SK-N-SH treated with all-trans-retinoic acid at 6 μM for 48 hours (cell line): ENCODE data around the gene BLVRB.

Experiments
- ATAC-seq: fragments of 200-7000 bp; cut with Tn5 transposase; 3 replicates; pipeline ENCODE4 v1.9.1; 2020; ENCODE audit warnings: mild to moderate bottlenecking, moderate library complexity
- ARNTL ChIP-seq: fragments of 450-650 bp; formaldehyde crosslinking; IDR thresholded peaks from 2 replicates; pipeline ENCODE4 v1.5.0; 2020; ENCODE audit warnings: low read depth, mild to moderate bottlenecking, moderate library complexity, borderline replicate concordance
- BACH2 ChIP-seq: fragments of 250-450 bp; sonication (Bioruptor Pico); IDR thresholded peaks from 2 replicates; pipeline ENCODE4 v1.9.0; 2021; ENCODE audit warnings: mild to moderate bottlenecking, borderline replicate concordance
- ESRRG ChIP-seq: fragments of 250-450 bp; sonication (Bioruptor Pico); IDR thresholded peaks from 2 replicates; pipeline ENCODE4 v1.6.1; 2021; ENCODE audit warnings: mild to moderate bottlenecking
- GLIS3 ChIP-seq: fragments of 250-450 bp; sonication (Bioruptor Pico); IDR thresholded peaks from 2 replicates; pipeline ENCODE4 v1.5.0; 2020; ENCODE audit warnings: mild to moderate bottlenecking, moderate library complexity
- ISL1 ChIP-seq: fragments of 250-450 bp; sonication (Bioruptor Pico); IDR thresholded peaks from 2 replicates; pipeline ENCODE4 v2.1.2; 2022; ENCODE audit warnings: mild to moderate bottlenecking, moderate library complexity
- OSR1 ChIP-seq: fragments of 250-450 bp; sonication (Bioruptor Pico); IDR thresholded peaks from 2 replicates; pipeline ENCODE4 v1.8.0; 2022; ENCODE audit warnings: moderate library complexity, mild to moderate bottlenecking, inconsistent platforms
- PPARA ChIP-seq: fragments of 250-450 bp; sonication (Bioruptor Pico); IDR thresholded peaks from 2 replicates; pipeline ENCODE4 v1.5.0; 2020; ENCODE audit warnings: mild to moderate bottlenecking, borderline replicate concordance
- RARB ChIP-seq: fragments of 250-450 bp; sonication (Bioruptor Pico); IDR thresholded peaks from 2 replicates; pipeline ENCODE4 v1.8.0; 2021; ENCODE audit warnings: mild to moderate bottlenecking, moderate library complexity
- SNAI2 ChIP-seq: fragments of 250-450 bp; sonication (Bioruptor Pico); IDR thresholded peaks from 2 replicates; pipeline ENCODE4 v1.5.0; 2020; ENCODE audit warnings: mild to moderate bottlenecking, moderate library complexity
- TCF4 ChIP-seq: fragments of 250-450 bp; sonication (Bioruptor Pico); IDR thresholded peaks from 2 replicates; pipeline ENCODE4 v1.8.0; 2021; ENCODE audit warnings: mild to moderate bottlenecking, moderate library complexity, borderline replicate concordance
- ZFP3 ChIP-seq: fragments of 250-450 bp; sonication (Bioruptor Pico); IDR thresholded peaks from 2 replicates; pipeline ENCODE4 v1.5.0; 2020; ENCODE audit warnings: mild to moderate bottlenecking, moderate library complexity
- ZFP30 ChIP-seq: fragments of 450-650 bp; formaldehyde crosslinking; IDR thresholded peaks from 2 replicates; pipeline ENCODE4 v1.5.0; 2022; ENCODE audit warnings: mild to moderate bottlenecking, moderate library complexity
- ZNF565 ChIP-seq: fragments of 450-650 bp; formaldehyde crosslinking; conservative IDR thresholded peaks from 2 replicates; pipeline ENCODE4 v1.5.0; 2020; ENCODE audit warnings: low read depth, mild to moderate bottlenecking, moderate library complexity
- ZNF70 ChIP-seq: fragments of 450-650 bp; formaldehyde crosslinking; IDR thresholded peaks from 2 replicates; pipeline ENCODE4 v1.5.0; 2020; ENCODE audit warnings: mild to moderate bottlenecking, moderate library complexity
- TF ChIP-seq, protein P1 (sequence below): fragments of 250-450 bp; sonication (Bioruptor Pico); IDR thresholded peaks from 2 replicates; pipeline ENCODE4 v1.5.0; 2020; ENCODE audit warnings: mild to moderate bottlenecking, moderate library complexity
- TF ChIP-seq, protein P2 (sequence below): fragments of 250-450 bp; sonication (Bioruptor Pico); IDR thresholded peaks from 2 replicates; pipeline ENCODE4 v1.8.0; 2020; ENCODE audit warnings: mild to moderate bottlenecking, moderate library complexity, borderline replicate concordance
- TF ChIP-seq, protein P3 (sequence below): fragments of 250-450 bp; sonication (Bioruptor Pico); IDR thresholded peaks from 2 replicates; pipeline ENCODE4 v1.8.0; 2021; ENCODE audit warnings: low read depth, mild to moderate bottlenecking, moderate library complexity, borderline replicate concordance

BLVRB gene

DNA sequence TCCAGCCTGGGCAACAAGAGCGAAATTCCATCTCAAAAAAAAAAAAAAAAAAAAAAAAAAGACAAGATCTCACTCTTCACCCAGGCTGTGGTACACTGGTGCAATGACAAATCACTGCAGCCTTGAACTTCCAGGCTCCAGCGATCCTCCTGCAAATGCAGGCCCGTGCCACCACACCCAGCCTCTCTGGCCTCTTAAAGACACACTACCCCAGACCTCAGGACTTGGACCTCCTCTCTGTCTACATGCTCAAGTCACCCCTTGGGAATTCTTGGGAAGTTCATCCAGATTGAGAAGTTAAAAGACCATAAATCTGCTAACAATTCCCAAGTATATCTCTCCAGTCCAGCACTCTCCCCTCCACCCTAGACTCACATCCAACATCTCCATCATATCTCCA, 65.0 kb downstream of the BLVRB start:
- ATAC-seq, result no peak
- no peak for TF ChIP-seq ZFP30 (CRISPR knock-in tag)
- no peak for TF ChIP-seq ARNTL (CRISPR knock-in tag)
- TF ChIP-seq OSR1, result no peak
- no peak for TF ChIP-seq ZFP3
- TF ChIP-seq ISL1 (CRISPR knock-in tag), result no peak
- TF ChIP-seq SNAI2 (CRISPR knock-in tag), result no peak
- TF ChIP-seq ZNF70 (CRISPR knock-in tag), result no peak
- no peak for TF ChIP-seq BACH2
- TF ChIP-seq, protein P1, sequence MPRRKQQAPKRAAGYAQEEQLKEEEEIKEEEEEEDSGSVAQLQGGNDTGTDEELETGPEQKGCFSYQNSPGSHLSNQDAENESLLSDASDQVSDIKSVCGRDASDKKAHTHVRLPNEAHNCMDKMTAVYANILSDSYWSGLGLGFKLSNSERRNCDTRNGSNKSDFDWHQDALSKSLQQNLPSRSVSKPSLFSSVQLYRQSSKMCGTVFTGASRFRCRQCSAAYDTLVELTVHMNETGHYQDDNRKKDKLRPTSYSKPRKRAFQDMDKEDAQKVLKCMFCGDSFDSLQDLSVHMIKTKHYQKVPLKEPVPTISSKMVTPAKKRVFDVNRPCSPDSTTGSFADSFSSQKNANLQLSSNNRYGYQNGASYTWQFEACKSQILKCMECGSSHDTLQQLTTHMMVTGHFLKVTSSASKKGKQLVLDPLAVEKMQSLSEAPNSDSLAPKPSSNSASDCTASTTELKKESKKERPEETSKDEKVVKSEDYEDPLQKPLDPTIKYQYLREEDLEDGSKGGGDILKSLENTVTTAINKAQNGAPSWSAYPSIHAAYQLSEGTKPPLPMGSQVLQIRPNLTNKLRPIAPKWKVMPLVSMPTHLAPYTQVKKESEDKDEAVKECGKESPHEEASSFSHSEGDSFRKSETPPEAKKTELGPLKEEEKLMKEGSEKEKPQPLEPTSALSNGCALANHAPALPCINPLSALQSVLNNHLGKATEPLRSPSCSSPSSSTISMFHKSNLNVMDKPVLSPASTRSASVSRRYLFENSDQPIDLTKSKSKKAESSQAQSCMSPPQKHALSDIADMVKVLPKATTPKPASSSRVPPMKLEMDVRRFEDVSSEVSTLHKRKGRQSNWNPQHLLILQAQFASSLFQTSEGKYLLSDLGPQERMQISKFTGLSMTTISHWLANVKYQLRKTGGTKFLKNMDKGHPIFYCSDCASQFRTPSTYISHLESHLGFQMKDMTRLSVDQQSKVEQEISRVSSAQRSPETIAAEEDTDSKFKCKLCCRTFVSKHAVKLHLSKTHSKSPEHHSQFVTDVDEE, result no peak
- TF ChIP-seq, protein P2, sequence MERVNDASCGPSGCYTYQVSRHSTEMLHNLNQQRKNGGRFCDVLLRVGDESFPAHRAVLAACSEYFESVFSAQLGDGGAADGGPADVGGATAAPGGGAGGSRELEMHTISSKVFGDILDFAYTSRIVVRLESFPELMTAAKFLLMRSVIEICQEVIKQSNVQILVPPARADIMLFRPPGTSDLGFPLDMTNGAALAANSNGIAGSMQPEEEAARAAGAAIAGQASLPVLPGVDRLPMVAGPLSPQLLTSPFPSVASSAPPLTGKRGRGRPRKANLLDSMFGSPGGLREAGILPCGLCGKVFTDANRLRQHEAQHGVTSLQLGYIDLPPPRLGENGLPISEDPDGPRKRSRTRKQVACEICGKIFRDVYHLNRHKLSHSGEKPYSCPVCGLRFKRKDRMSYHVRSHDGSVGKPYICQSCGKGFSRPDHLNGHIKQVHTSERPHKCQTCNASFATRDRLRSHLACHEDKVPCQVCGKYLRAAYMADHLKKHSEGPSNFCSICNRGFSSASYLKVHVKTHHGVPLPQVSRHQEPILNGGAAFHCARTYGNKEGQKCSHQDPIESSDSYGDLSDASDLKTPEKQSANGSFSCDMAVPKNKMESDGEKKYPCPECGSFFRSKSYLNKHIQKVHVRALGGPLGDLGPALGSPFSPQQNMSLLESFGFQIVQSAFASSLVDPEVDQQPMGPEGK, result no peak

DNA sequence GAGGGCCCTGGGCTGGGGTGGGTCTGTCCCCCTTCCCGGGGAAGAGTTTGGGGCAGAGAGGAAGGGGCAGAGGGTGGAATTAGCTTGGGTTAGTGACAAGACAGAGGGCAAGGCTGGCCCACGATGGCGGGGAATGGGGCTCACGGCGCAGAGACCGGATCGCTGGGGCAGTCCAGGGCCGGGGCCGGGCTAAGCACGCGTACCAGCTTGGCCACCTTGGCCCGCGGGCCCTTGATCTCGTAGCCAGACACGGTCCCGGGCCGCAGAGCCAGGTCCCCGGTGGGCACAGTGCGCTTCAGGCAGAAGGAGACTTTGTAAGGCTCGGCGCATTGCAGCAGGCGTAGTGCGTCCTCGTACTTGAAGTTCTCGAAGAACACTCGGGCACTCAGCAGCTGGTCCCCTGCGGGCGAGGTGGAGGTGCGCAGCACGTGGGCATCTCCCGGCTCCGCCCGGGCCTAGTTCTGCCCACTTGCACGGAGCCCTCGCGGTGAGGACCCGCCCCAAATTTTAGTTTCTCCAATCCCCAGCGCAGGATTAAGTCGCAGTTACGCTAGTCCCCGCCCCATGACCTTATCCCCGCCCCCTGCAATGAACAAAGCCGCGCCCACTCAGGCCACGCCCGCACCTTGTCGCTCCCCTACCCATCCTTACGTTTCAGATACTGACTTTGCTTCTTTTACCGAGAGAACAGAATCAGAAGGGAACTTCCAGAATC, 67.0 kb downstream of the BLVRB start:
- TF ChIP-seq BACH2 (no peak), RARB (CRISPR knock-in tag) (no peak), SNAI2 (CRISPR knock-in tag) (no peak), OSR1 (no peak), GLIS3 (CRISPR knock-in tag) (no peak), ESRRG (CRISPR knock-in tag) (no peak), ZNF565 (CRISPR knock-in tag) (no peak), TCF4 (CRISPR knock-in tag) (no peak), ZNF70 (CRISPR knock-in tag) (no peak), PPARA (CRISPR knock-in tag) (no peak)
- TF ChIP-seq, protein P3, sequence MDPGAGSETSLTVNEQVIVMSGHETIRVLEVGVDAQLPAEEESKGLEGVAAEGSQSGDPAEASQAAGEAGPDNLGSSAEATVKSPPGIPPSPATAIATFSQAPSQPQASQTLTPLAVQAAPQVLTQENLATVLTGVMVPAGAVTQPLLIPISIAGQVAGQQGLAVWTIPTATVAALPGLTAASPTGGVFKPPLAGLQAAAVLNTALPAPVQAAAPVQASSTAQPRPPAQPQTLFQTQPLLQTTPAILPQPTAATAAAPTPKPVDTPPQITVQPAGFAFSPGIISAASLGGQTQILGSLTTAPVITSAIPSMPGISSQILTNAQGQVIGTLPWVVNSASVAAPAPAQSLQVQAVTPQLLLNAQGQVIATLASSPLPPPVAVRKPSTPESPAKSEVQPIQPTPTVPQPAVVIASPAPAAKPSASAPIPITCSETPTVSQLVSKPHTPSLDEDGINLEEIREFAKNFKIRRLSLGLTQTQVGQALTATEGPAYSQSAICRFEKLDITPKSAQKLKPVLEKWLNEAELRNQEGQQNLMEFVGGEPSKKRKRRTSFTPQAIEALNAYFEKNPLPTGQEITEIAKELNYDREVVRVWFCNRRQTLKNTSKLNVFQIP, result no peak
- no peak for ATAC-seq
